ENCODE results near the gene PPM1H.

Gene PPM1H

DNA sequence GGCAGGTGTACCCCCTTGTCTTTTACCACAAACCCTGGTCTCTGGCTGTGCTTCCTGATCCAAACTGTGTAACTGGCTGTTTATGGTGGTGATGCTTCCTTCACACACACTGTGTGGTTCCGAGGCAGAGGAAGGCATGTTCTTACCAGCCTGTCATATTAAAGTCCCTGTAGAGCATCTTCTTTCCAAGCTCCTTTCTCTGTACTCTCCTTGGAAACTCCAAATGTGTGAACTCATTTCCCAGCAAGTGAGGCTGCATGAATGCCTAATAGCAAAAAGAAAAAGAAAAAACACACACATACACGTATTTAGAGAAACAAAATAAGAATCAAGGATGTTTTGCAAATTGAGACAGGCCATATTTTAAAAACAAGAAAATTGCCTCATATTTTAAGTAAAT, 214.9 kb downstream of the PPM1H start:
- FAIRE-seq (no peak), DNase-seq (ENCODE audit: insufficient read length, low spot score) (no peak)

- FAIRE-seq (no peak), DNase-seq (ENCODE audit: insufficient read length, low spot score) (no peak)
Observed at GRCh38 chr12:62718762-62719426, 216.1 kb downstream of the PPM1H start.

GRCh38 chr12:62717643-62718042, 217.3 kb downstream of the PPM1H start:
- DNase-seq (ENCODE audit: insufficient read length, low spot score): no peak
- no peak for FAIRE-seq

DNA sequence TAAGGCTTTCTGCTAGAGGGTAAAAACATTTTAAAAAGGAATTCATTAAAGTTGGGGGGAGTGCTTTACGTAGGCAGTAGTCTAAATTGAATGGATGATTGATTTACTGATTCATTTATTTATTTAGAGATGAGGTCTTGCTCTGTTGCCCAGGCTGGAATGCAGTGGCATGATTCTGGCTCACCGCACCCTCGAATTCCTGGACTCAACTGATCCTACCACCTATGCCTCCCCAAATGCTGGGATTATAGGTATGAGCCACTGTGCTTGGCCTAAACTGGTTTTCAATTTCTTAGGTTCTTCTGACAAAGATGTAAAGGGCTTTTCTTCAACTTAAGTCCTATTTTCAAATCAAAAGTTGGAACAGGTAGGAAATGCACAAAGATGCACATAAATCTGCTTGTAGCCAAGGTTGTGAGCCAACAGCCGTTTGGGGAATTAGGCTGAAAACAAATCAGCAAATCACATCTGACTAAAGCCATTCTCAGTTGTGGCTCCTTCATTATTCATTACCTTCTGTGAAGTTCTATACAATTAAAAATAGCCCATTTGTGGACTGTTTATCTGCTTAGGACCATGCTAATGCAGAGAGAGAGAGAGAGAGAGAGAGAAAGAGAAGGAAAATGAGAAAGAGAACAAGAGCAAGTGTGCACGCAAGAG, 218.0 kb downstream of the PPM1H start:
- no peak for DNase-seq (ENCODE audit: insufficient read length, low spot score)
- no peak for FAIRE-seq

GRCh38 chr12:62716037-62716436, 218.9 kb downstream of the PPM1H start:
- no peak for FAIRE-seq
- no peak for DNase-seq (ENCODE audit: insufficient read length, low spot score)

GRCh38 chr12:62714774-62715721, 219.9 kb downstream of the PPM1H start:
- DNase-seq (ENCODE audit: insufficient read length, low spot score): no peak
- no peak for FAIRE-seq

DNA sequence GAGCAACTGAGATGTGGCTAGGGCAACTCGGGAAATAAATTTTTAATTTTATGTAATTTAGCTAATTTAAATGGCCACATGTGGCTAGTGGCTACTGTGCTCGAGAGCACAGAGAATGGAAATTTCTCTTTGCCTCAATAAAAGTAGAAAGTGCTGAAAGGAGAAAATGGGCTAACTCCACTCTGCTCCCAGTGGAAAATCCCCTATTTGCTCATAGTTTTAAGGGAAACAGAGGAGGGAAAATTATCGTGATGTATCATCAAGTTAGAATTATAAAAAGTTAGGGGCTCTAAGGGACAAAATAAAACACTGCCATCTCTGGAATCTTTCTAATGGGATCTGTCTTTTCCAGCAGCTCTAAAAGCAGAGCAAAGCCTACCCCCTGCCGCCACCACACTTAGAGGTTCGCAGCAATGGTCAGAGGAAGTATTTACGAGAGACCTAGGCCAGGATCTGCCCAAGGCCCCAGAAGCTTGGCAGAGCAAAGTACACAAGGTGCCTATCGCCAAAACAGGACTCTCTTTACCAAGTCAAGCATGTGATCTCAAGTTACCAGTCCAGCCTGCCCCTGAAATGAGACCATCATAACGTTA, 220.7 kb downstream of the PPM1H start:
- no peak for FAIRE-seq
- DNase-seq (ENCODE audit: insufficient read length, low spot score): no peak

DNA sequence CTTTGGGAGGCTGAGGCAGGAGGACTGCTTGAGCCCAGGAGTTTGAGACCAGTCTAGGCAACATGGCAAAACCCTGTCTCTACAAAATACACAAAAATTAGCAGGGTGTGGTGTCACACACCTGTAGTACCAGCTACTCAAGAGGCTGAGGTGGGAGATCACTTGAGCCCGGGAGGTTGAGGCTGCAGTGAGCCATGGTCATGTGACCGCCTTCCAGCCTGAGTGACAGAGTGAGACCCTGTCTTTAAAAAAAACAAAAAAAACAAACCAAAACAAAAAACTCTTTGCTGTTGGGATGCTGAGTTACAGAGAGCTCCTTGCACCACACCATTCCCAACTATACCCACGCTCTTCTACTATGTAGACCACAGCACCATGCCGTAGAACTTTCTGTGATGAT, 221.2 kb downstream of the PPM1H start:
- DNase-seq (ENCODE audit: insufficient read length, low spot score) (no peak), FAIRE-seq (no peak)

DNA sequence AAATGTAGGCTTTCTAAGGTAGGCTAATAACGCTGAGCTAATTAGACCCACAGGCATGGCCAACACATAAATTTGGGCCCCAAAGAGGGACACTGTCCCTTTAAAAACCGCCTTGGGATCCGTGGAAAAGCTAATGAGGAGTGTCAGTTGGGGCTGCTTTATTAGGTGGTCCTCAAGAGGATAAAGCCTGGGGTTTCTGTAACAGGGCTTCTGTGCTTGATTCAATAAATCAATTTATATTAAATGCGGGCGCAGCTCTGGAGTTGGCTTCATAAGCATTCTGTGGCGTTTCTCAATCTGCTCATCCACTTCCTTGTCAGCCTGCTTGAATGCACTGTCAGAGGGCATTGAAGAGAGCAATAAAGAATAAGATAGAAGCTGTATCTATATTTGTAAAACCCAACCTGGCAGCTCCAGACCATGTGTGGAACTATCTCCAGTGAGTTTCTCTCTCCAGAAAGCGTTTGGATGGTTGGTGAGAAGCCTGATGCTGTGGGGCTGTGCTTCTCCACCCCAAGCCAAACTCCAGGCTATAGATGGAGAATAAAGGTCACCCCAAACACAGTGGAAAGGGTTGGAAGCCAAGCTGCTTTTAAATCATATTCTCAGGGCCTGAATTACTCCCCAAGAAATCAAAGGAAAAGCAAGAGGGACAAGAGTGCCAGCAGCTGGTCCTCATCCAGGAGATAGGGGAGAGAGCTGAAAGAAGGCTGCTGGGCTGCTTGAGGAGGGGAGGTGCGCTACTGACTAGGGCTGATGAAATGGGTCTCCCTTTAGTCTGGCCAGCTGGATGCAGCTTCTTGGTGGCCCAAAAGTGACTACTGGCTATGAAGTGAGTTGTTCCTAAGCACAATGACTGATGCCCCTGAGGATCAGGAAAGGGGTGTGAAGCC, 222.0 kb downstream of the PPM1H start:
- DNase-seq (ENCODE audit: insufficient read length, low spot score): no peak
- FAIRE-seq: no peak

- DNase-seq (ENCODE audit: insufficient read length, low spot score): no peak
Observed at GRCh38 chr12:62711631-62712241, 223.2 kb downstream of the PPM1H start.

DNA sequence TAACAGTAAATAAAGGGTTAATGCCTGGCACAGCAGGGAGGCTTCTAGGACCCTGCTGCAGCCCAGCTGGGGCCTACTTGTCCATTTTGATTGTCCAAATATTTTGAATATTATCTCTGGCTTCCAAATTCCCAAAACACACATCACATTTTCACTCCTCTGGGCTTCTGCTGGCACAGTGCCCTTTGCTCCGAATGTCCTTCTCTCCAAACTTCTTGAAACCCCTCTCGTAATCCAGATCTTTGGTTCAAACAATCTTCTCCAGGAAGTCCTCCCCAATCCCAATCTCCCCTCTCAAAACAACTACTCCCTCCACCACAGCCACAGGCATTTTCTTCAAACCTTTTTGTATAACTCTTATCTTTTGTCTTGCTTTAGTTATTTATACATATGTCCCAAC, 225.6 kb downstream of the PPM1H start:
- DNase-seq (ENCODE audit: insufficient read length, low spot score): no peak

More at GRCh38 chr12:62711631-62712241, 223.2 kb downstream of the PPM1H start:
- no peak for FAIRE-seq

GRCh38 chr12:62707939-62708338, 227.0 kb downstream of the PPM1H start:
- DNase-seq (ENCODE audit: insufficient read length, low spot score): no peak
- no peak for FAIRE-seq

More for the DNA sequence above, 225.6 kb downstream of the PPM1H start:
- no peak for FAIRE-seq

DNA sequence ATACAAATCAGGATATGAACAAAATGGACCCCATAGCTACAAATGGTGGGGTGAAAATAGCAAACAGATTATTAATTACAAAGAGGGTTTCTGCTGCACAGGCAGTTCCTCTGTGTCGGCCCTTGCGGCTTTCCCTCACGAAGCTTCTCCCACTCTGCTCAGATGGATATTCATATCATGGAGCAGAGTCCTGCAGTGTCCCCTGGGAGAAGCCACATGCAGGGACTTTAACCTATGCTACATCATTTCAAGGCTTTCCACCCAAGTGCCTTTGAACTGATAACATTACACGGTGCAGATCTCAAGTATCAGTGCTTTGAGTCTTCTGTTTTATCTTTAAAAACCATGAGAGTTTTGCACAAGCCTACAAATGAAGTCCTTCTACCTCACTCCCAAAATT, 229.1 kb downstream of the PPM1H start:
- no peak for DNase-seq (ENCODE audit: insufficient read length, low spot score)

DNA sequence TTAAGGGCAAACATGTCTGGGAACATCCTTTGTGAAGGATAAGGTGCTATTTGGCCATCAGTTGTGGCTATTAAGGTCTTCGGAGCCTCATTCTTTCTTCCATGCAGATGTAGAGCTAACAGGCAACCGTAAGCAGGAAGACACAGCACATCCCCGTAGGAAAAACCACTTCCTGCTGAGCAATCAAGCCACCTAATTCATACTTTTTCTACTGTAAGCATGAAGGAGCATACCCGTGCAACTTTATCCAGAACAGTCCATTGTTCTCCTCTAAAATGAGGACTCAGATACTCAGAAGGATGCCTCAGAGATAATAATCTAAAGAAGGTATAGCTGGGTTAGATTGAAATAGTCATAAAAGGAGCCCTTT, 232.0 kb downstream of the PPM1H start:
- FAIRE-seq: no peak
- DNase-seq (ENCODE audit: insufficient read length, low spot score): no peak

More for the DNA sequence above, 229.1 kb downstream of the PPM1H start:
- no peak for FAIRE-seq

- DNase-seq (ENCODE audit: insufficient read length, low spot score) (no peak), FAIRE-seq (no peak)
Observed at GRCh38 chr12:62701492-62701891, 233.5 kb downstream of the PPM1H start.

DNA sequence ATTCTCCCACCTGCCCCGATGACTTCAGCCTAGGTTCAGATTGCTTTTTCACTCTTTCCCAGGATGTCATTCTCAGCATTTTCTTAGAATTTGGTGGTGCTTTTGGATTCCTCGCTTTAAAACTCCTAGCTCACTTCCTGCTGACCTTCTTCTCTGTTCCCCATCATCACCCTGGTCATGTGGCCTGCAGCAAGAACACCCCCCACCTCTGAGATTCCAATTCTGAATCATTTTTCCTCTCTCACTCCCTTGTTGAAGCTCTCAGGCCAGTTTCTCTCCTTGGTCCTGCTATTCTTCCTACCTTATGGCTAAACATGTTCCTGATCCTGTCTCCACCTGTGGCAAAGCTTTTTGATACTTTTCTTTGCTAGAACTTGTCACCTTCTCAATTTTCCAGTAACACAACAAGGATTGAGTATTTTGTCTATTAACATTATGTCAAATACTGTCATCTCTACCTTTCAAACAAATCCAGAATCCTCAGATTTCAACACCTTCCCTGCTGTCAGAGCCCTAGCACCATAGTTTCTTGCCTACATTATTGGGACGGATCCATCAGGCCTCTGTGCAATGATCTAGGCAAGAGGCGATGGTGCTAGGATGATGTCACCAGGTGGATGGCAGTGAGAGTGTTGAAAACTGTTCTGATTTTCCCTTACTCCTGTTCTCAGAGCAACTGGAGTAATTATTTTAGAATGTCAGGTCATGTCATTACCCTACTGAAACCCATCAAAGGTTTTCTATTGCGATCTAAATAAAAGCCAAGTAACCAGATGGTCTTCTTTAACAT, 234.7 kb downstream of the PPM1H start:
- DNase-seq (ENCODE audit: insufficient read length, low spot score) (no peak), FAIRE-seq (no peak)

- DNase-seq (ENCODE audit: insufficient read length, low spot score): no peak
- no peak for FAIRE-seq
Observed at GRCh38 chr12:62698701-62699101, 236.2 kb downstream of the PPM1H start.

- FAIRE-seq (no peak), DNase-seq (ENCODE audit: insufficient read length, low spot score) (no peak)
Observed at GRCh38 chr12:62697893-62698292, 237.1 kb downstream of the PPM1H start.

DNA sequence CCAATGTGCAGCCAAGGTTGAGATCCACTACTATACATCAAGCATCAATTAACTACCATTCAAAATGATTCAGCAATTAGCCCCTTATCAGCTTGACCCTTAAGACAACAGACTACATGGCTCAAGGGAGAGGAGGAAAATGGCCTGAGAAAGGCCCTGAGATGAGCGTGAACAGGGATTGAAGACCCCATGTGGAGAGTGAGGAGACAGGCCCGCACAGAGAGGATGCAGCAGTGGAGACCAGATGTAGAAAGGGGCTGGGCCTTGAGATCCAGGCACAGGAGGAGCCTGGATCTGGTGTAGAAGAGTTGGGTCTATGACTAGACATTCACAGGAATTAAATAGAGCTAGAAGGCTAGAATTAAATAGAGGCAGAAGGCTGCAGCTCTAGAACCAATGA, 239.3 kb downstream of the PPM1H start:
- DNase-seq (ENCODE audit: insufficient read length, low spot score) (no peak), FAIRE-seq (no peak)
